NOMO-1 treated with dmso at 0.1 percent for 144 hours (cell line): ENCODE data around the gene LGALS7B.
"Not testable (repeated sequence)": the region's sequence is repeated elsewhere in the genome, so short reads cannot be mapped to it uniquely, and the experiment has no call there.

Source experiments
- DNase-seq: peaks from one replicate; lab custom pipeline; 2025; ENCODE audit not compliant: unreplicated experiment; lab: John Stamatoyannopoulos, UW

The LGALS7B gene

DNA sequence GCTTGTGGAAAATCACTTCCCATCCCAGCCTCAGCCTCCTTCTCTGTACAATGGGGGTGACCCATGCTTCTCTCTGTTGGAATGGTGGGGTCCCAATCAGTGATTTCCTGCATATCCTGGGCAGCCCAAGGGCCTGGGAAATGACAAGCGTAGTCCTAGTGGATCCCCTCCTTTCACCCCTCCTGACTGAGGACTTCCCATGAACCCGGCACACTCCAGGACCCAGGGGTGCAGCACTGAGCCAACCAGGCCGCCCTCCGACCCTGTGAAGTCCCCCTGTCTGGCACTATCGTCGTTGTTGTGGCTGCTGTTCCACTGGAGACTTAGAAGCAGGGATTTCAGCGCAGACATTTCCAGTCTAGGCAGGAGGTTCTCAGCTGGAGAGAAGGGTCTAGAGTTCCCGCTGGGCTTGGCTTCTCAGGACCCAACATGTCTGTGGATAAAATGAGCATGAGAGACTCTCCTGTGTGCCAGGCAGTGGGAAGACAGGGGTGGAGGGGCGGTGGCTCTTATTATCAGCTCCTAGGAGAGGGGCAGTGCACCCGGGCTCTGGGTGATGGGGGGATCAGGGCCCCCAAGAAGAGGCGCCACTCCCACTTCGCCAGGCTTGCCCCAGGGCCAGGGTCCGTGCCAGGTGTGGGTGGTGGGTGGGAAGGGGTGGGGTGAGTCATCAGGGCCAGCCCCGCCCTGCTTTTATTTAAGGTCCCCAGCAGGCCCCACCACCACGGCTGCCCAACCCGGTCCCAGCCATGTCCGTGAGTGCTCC lies at the start of gene LGALS7B:
TSS of gene LGALS7B (plus strand) at position 723 of the 766 bp plus-strand sequence. CDS start at position 750, 27 bp downstream.
- no peak for DNase-seq

DNA sequence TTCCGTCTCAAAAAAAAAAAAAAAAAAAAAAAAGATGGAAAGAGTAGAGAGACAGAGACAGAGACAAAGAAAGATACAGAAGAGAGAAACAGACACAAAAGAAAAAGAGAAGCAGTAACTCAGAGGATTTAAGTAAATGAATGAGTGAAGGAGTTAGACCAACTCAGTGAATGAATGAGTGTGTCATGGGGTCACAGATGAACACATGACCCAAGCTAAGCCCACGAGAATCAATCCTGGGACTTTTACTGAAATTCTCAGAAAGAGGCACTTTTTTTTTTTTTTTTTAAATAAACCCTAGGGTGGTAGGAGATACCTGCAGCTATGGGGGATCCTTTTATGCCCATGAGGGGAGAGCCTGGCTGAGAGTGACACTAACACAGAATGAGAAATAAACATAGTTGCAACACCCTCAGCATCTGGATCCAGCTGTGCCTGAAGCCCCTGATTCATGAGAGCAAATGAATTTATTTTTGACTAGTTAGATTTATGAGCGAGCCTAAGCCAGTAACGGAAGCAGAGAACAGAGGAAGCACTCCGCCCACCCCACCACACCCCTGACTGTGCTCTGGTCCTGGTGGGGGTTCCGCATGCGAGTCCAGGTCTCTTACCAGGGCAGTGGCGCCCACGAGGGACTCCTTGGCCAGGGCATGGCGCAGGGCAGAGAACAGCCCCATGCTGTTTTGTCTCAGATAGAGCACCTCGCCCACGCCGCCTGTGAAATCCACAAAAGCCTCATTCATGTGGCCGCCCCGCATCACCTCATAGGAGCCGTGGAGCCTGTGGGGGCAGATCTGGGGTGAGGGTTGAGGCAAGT lies 49.4 kb upstream of the LGALS7B start:
- DNase-seq: peak; percentile 16

DNA sequence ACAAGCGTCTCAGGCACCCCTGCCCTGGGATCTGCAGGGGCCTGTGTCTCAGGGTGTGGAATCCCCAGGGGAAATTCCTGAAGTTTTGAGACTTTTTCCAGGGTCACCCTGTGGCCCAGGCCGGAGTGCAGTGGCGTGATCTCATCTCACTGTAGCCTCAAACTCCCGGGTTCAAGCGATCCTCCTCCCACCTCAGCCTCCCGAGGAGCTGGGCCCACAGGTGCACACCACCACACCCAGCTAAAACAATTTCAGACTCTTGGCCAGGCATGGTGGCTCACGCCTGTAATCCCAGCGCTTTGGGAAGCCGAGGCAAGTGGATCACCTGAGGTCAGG lies 48.8 kb upstream of the LGALS7B start:
- no peak for DNase-seq

DNA sequence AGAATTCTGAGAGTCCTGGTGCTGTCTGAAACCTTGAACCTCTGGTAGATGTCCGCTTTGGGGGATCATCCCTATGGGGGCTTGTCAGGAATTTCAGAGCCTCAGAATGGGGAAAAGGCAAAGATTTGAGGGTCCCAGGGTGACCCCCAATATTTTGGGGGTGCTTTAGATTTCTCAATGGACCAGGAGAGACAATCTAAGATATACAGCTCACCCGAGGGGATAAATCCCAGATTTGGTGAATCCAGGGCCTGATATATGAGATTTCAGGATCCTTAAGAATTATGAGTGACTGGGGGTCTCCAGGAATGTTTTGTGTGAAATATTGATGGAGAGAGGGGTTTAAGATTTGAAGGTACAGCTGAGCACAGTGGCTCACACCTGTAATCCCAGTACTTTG lies 48.1 kb upstream of the LGALS7B start:
- DNase-seq: no peak

DNA sequence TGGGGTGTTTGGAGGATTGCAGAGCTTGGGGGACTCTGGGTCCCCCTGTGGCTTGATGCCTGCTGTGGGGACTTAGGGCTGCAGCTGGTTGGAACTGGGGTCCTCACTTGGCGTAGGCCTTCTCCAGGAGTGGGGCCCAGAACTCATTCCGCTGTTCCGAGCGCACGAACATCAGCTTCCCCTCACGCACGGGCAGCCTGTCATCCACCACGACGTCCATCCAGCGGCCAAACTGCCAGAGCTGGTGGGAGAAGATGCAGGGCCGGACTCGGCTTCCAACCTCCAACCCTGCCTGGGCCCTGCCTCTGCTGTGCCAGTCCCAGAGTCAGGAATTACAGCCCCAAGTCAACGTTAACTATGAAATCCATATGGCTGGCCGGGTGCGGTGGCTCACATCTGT lies 47.3 kb upstream of the LGALS7B start:
- DNase-seq: no peak

DNA sequence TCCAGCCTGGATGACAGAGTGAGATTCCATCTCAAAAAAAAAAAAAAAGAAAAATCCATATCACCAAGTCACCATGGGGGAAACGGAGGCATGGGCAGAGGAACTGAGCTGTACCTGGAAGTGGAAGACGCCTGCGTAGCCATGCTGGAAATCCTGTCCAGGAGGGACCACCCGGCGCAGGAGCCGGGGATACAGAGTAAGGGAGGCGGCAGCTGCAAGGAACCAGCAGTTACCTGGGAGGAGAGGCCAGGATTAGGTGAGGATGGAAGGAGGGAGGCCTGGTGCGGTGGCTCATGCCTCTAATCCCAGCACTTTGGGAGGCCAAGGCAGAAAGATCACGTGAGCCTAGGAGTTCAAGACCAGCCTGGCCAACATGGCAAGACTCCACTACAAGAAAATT lies 46.7 kb upstream of the LGALS7B start:
- DNase-seq: no peak

DNA sequence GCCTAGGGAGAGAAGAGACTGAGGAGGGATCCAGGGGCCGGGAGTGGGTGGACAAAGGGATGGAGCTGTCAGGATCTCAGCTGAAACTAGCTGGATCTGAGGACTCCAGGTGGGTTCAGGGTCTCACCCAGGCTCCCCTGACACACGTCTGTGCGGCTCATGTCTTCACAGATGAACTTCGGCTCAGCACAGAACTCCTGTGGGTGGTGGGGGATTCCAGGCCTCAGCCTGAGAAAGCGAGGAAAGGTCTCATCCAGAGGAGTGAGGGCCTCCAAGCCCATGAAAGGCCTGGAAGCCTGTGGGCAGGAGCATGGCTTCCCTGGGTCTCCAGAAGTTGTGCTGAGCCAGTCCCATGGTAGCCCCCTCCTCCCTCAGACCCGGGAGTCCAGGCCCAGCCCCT lies 46.1 kb upstream of the LGALS7B start:
- DNase-seq: no peak

DNA sequence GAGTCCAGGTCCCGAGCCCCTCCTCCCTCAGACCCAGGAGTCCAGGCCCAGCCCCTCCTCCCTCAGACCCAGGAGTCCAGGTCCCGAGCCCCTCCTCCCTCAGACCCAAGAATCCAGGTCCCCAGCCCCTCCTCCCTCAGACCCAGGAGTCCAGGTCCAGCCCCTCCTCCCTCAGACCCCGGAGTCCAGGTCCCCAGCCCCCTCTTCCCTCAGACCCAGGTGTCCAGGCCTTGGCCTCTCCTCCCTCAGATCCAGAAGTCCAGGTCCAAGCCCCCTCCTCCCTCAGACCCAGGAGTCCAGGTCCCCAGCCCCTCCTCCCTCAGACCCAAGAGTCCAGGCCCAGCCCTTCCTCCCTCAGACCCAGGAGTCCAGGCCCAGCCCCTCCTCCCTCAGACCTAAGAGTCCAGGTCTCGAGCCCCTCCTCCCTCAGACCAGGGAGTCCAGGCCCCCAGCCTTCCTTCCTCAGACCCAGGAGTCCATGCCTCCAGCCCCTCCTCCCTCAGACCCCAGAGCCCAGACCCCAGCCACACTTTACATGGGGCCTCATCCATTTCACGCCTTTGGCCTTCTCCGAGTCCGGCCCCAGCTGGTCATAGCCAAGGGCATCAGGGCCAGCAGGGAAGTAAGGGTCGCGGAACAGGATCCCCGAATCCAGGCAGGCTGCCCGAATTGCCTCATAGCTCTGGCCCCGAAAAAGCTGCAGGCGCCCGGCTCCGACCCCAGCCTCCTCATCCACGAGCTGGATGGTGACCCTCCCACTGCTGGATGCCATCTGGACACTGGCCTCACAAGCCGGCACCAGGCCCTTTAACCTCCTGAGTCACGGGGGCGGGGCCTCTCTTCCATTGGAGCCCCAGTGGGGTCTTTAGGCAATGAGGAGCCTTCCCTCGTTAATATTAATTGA lies 45.4 kb upstream of the LGALS7B start:
- DNase-seq: no peak

DNA sequence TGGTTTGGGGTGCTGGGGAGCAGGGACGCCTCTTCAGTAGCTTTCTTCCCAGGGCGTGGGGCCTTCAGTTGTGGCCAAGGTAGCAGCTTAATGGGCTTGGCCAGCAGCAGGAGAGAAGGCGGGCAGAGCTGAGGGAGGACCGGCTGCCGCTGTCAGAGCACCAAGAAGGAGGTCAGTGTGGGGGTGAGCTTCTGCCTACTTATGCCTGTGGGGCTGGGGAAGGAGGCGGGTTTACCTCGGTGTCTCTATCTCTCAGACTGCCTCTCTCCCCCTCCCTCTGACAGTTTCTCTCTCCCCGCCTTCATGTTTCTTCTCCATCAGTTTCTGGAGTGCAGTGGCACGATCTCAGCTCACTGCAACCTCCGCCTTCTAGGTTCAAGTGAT lies 44.7 kb upstream of the LGALS7B start, which contains the start of gene CAPN12:
TSS of gene CAPN12 (minus strand) at position 177 of the 384 bp plus-strand sequence. CDS start 309 bp downstream, outside the sequence.
- DNase-seq: no peak

DNA sequence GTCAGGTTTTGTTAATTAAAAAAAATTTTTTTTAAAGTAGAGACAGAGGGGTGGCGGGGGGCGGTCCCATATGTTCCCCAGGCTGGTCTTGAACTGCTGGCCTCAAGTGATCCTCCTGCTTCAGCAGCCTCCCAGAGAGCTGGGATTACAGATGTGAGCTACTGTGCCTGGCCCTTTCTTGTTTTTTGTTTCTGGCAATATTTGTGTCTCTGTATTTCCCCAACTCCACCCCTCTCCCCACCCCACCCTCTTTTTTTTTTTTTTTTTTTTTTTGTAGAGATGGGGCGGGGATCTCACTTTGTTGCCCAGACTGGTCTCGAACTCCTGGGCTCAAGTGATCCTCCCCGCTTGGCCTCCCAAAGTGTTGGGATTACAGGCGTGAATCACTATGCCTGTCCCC lies 44.1 kb upstream of the LGALS7B start:
- no peak for DNase-seq

DNA sequence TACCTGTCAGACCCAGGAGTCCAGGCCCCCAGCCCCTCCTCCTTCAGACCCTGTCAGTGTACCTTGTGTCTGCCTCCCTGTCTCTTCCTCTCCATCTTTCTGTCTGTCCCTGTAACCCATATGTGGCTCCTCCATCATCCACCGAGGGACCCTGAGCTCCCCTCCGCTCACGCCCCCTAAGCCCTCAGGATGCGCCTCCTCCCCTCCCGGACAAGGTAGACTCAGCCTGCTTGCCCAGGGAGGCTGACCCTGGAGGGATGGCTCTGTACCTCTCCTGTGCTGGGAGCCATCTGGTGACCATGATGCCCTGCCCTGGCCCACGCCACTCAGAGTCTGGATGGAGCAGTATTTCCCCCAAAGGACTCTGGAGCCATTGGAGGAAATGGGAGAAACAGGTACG lies 43.7 kb upstream of the LGALS7B start:
- DNase-seq: no peak

DNA sequence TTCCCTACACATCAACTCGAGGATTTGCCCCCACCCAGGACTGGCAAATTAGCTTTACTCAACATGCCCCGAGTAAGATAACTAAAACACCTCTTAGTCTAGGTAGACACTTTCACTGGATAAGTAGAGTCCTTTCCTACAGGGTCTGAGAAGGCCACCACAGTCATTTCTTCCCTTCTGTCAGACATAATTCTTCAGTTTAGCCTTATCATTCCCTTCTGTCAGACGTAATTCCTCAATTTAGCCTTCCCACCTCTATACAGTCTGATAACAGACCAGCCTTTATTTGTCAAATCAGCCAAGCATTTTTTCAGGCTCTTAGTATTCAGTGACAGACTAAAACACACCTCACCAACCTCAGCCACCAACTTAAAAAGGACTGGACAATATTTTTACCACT lies 35.2 kb upstream of the LGALS7B start:
- not testable (repeated sequence) for DNase-seq

DNA sequence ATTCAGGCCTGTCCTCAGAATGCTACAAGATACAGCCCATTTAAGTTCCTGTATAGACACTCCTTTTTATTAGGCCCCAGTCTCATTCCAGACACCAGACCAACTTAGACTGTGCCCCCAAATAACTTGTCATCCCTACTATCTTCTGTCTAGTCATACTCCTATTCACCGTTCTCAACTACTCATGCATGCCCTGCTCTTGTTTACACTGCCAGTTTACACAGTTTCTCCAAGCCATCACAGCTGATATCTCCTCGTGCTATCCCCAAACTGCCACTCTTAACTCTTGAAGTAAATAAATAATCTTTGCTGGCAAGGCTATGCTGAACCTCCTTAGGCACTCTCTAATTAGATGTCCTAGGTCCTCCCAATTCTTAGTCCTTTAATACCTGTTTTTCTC lies 34.8 kb upstream of the LGALS7B start:
- DNase-seq: not testable (repeated sequence)

DNA sequence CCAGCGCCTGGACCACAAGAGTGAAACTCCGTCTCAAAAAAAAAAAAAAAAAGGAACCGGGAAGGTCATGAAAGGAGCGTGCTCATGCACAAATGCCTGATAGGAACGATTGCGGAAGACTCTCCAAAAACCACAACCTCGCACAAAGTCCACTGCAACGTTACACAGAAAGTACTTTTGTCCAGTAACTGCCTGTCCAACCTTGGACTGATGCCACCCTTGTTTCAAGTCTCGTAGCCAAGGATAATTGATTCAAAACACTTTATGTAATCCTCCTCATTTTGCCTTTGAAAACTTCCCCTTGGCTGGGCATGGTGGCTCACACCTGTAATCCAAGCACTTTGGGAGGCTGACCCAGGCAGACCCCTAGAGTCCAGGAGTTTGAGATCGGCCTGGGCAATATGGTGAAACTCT lies 29.4 kb upstream of the LGALS7B start:
- no peak for DNase-seq

DNA sequence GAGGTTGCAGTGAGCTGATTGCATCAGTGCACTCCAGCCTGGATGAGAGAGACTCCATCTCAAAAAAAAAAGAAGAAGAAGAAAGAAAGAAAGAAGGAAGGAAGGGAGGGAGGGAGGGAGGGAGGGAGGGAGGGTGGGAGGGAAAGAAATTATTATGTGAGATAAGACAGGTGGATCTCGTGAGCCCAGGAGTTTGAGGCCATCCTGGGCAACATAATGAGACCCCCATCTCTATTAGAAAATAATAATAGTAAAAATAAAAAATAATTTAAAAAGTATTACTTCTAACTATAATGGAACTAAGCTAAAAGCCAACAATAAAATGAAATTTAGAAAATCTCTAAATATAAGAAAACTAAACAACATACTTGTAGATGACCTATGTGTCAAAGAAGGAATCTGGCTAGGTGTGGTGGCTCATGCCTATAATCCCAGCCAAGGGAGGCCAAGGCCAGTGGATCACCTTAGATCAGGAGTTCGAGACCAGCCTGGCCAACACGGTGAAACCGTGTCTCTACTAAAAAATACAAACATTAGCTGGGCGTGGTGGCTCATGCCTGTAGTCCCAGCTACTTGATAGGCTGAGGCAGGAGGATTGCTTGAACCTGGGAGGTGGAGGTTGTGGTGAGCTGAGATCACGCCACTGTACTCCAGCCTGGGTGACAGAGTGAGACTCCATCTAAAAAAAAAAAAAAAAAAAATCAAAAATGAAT lies 28.0 kb upstream of the LGALS7B start:
- not testable (repeated sequence) for DNase-seq

DNA sequence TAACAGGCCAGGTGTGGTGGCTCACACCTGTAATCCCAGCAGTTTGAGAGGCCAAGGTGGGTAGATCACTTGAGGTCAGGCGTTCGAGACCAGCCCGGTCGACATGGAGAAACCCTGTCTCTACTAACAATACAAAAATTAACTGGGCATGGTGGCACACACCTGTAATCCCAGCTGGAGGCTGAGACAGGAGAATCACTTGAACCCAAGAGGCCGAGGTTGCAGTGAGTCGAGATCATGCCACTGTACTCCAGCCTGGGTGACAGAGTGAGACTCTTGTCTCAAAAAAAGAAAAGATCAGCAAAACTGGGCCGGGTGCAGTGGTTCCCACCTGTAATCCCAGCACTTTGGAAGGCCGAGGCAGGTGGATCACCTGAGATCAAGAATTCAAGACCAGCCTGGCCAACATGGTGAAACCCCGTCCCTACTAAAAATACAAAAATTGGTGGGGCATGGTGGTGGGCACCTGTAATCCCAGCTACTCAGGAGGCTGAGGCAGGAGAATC lies 27.1 kb upstream of the LGALS7B start:
- DNase-seq: not testable (repeated sequence)

DNA sequence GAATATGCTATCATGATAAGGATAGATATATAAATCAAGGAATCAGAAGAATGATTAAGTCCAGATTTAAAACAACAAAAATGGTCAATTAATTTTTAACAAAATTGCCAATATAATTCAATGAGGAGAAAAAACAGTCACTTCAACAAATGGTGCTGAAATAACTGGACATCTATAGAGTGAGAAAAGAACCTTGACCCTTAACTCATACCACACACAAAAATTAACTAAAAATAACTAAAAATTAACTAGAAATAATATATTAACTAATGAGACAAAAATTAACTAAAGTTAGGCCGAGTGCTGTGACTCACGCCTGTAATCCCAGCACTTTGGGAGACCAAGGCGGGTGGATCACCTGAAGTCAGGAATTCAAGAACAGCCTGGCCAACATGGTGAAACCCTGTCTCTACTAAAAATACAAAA lies 25.2 kb upstream of the LGALS7B start:
- no peak for DNase-seq

DNA sequence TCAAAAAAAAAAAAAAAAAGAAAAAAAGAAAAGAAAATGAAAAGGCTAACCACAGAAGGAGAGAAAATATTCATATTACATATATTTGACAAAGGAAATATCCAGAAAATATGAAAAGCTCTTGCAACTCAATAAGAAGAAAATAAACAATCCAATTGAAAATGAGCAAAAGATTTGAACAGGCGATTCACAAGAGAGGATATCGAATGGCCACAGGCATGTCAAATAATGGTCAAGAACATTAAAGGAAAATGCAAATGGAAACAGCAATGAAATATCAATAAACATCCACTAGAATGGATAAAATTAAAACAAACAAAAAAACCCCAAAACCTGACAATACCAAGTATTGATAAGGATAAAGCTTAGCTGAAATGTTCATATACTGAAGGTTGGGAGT lies 23.8 kb upstream of the LGALS7B start:
- no peak for DNase-seq

DNA sequence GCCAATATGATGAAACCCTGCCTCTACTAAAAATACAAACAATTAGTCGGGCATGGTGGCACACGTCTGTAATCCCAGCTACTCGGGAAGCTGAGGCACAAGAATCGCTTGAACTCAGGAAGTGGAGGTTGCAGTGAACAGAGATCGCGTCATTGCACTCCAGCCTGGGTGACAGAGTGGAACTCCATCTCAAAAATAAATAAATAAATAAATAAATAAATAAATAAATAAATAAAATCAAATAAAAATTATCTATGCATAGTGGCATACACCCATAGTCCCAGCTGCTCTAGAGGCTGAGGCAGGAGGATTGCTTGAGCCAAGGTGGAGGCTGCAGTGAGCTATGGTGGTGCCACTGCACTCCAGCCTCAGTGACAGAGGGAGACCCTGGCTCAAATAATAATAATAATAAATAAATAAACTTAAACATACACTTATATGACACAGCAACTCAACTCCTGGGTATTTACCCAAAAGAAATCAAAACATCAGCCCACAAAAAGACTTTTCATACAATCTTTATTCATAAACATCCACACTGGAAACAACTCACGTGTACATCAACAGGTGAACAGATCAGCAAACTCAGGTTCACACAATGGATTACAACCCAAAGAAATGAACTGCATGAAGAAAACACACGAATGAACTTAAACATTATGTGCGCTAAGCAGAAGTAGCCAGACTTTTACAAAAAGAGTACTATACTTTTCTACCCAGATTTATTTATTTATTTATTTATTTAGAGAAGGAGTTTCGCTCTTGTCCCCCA lies 22.5 kb upstream of the LGALS7B start:
- no peak for DNase-seq
